Lung (tissue), 11 donors: ENCODE measurements around the gene CCR5AS.

Experiments
- ATAC-seq: fragments of 200-7000 bp; cut with Tn5 transposase; one replicate; pipeline ENCODE4 v1.9.1; 2020; ENCODE audit warnings: moderate number of reproducible peaks; ENCODE audit not compliant: insufficient read depth, low FRiP score
- DNase-seq, 3 donors: peaks; one replicate each; pipeline ENCODE4 v3.0.0-alpha.2; 2013 to 2017
- H3K27ac ChIP-seq, 2 donors: one replicate each; pipeline ENCODE4 v1.5.1; 2013; ENCODE audit warnings: mild to moderate bottlenecking in 2 of 2, moderate library complexity in 2 of 2, control low read depth in 1 of 2, inconsistent platforms in 1 of 2, low read depth in 1 of 2, low read length in 1 of 2
- H3K27me3 ChIP-seq, 3 donors: one replicate each; pipeline ENCODE4 v1.5.1; 2013; ENCODE audit warnings: low read length in 2 of 3; ENCODE audit not compliant: control insufficient read depth in 3 of 3, insufficient read depth in 3 of 3
- H3K36me3 ChIP-seq, 4 donors: one replicate each; pipeline ENCODE4 v1.5.1; 2013; ENCODE audit warnings: low read length in 4 of 4, mild to moderate bottlenecking in 1 of 4, moderate library complexity in 1 of 4; ENCODE audit not compliant: control insufficient read depth in 4 of 4, insufficient read depth in 4 of 4
- H3K4me1 ChIP-seq, 5 donors: one replicate each; pipeline ENCODE4 v1.5.1; 2013; ENCODE audit warnings: low read length in 5 of 5, mild to moderate bottlenecking in 2 of 5, moderate library complexity in 1 of 5; ENCODE audit not compliant: control insufficient read depth in 5 of 5, insufficient read depth in 5 of 5
- H3K4me3 ChIP-seq: one replicate; pipeline ENCODE4 v1.5.1; 2013; ENCODE audit warnings: mild to moderate bottlenecking, control low read depth, moderate library complexity
- H3K9ac ChIP-seq, 2 donors: one replicate each; pipeline ENCODE4 v1.5.1; 2013; ENCODE audit warnings: low read length in 2 of 2, control low read depth in 1 of 2; ENCODE audit not compliant: insufficient read depth in 1 of 2
- H3K9me3 ChIP-seq, 4 donors: one replicate each; pipeline ENCODE4 v1.5.1; 2013; ENCODE audit warnings: low read length in 3 of 4, mild to moderate bottlenecking in 1 of 4, moderate library complexity in 1 of 4; ENCODE audit not compliant: control insufficient read depth in 4 of 4, insufficient read depth in 3 of 4
- CTCF ChIP-seq: IDR thresholded peaks from 2 replicates; pipeline ENCODE4 v1.5.1; 2012; ENCODE audit warnings: mild to moderate bottlenecking; ENCODE audit errors: control extremely low read depth, extremely low read depth
- WGBS, 2 donors: extraction: QIAGEN DNeasy Blood & Tissue Kit; methylation state at CpG; one replicate each; pipeline ENCODE4 v1.1.7; 2013; 5-methylcytosine and 5-hydroxymethylcytosine counted together
- donor health status: control.
- donor health status: control.
- donor health status: Bipolar disorder and iron deficiency.
- donor health status: healthy.
- donor health status: DM: yes; HTN: yes; CAD: no.

The CCR5AS gene

GRCh38 chr3:46423588-46423987 lies 16.7 kb upstream of the CCR5AS start:
- ATAC-seq: no peak
- DNase-seq: no peak

GRCh38 chr3:46422617-46423016 lies 15.8 kb upstream of the CCR5AS start:
- Histone ChIP-seq H3K9ac (no peak overlapping the region), H3K36me3 (no peaks in the 10 kb centered on the region), H3K27ac (no peak overlapping the region), H3K4me3 (no peak overlapping the region), H3K27me3 (no peaks in the 10 kb centered on the region), H3K9me3 (no peaks in the 10 kb centered on the region), H3K4me1 (peaks cover 0 to 15% (median 6%) of the 10 kb centered on the region in 5 donors)
- TF ChIP-seq CTCF: no peak
- ATAC-seq (no peak), DNase-seq (no peak)
- WGBS, 2 donors: 94 to 95% methylated on average over 6 of the region's 6 CpGs

More at GRCh38 chr3:46423588-46423987, 16.7 kb upstream of the CCR5AS start:
- no peak for TF ChIP-seq CTCF
- Histone ChIP-seq H3K4me3 (no peak overlapping the region), H3K9ac (no peak overlapping the region), H3K27ac (no peak overlapping the region), H3K9me3 (no peaks in the 10 kb centered on the region), H3K36me3 (no peaks in the 10 kb centered on the region), H3K27me3 (no peaks in the 10 kb centered on the region), H3K4me1 (peaks cover 0 to 22% (median 6%) of the 10 kb centered on the region in 5 donors)
- WGBS, 2 donors: 75 to 87% methylated on average over 5 of the region's 5 CpGs

GRCh38 chr3:46420931-46421330 lies 14.1 kb upstream of the CCR5AS start:
- Histone ChIP-seq H3K9me3 (no peaks in the 10 kb centered on the region), H3K4me1 (peaks cover 0 to 14% (median 8%) of the 10 kb centered on the region in 5 donors), H3K9ac (no peak overlapping the region), H3K27me3 (no peaks in the 10 kb centered on the region), H3K4me3 (no peak overlapping the region), H3K27ac (no peak overlapping the region), H3K36me3 (no peaks in the 10 kb centered on the region)
- TF ChIP-seq CTCF: no peak
- DNase-seq (no peak), ATAC-seq (no peak)
- 96 to 98% methylated on average over 2 of the region's 2 CpGs for WGBS, 2 donors

- no peaks in the 10 kb centered on the region for H3K36me3 ChIP-seq
- peaks cover 0 to 15% (median 8%) of the 10 kb centered on the region in 5 donors for H3K4me1 ChIP-seq
- DNase-seq (no peak), ATAC-seq (no peak)
- no peak overlapping the region for H3K27ac ChIP-seq
- no peaks in the 10 kb centered on the region for H3K27me3 ChIP-seq
- H3K4me3 ChIP-seq: no peak overlapping the region
- 96% methylated on average over 4 of the region's 4 CpGs for WGBS, 2 donors
- H3K9ac ChIP-seq: no peak overlapping the region
- no peaks in the 10 kb centered on the region for H3K9me3 ChIP-seq
- TF ChIP-seq CTCF: no peak
Measured at GRCh38 chr3:46419816-46420215, 12.9 kb upstream of the CCR5AS start.
